Astrocyte (in vitro differentiated cells and primary cell): ENCODE measurements around the gene GLS. TPM values are rescaled to one million over a fixed set of nuclear protein-coding genes. Genes with fewer than 3 reads are reported as not detected.
A peak's percentile ranks its signal among the peaks of the same experiment; 100 is the strongest.

Experiments used
- DNase-seq: peaks from one replicate; pipeline ENCODE4 v3.0.0-alpha.2; 2010; ENCODE audit warnings: low read depth
- FAIRE-seq: peaks from 2 replicates; lab custom pipeline; 2011; peaks lifted over from hg19 to GRCh38; lab: Jason Lieb, UNC
- H2AFZ ChIP-seq: 2 replicates; pipeline ENCODE4 v1.6.0; 2012; ENCODE audit warnings: low read depth, low read length, inconsistent platforms
- H3K27ac ChIP-seq: 2 replicates; pipeline ENCODE4 v1.5.1; 2011; ENCODE audit warnings: low read depth, low read length, inconsistent platforms
- H3K27me3 ChIP-seq: 2 replicates; pipeline ENCODE4 v1.6.0; 2011; ENCODE audit warnings: low read length, inconsistent platforms; ENCODE audit not compliant: insufficient read depth
- H3K36me3 ChIP-seq: 2 replicates; pipeline ENCODE4 v1.5.1; 2011; ENCODE audit warnings: low read length, inconsistent platforms; ENCODE audit not compliant: insufficient read depth
- H3K4me1 ChIP-seq: 2 replicates; pipeline ENCODE4 v1.5.1; 2011; ENCODE audit warnings: low read length, inconsistent platforms; ENCODE audit not compliant: insufficient read depth
- H3K4me2 ChIP-seq: 2 replicates; pipeline ENCODE4 v1.6.0; 2012; ENCODE audit warnings: low read length, inconsistent platforms
- H3K4me3 ChIP-seq: 2 replicates; pipeline ENCODE4 v1.5.1; 2011; ENCODE audit warnings: low read depth, mild to moderate bottlenecking, low read length, inconsistent platforms; ENCODE audit not compliant: insufficient read depth
- H3K79me2 ChIP-seq: 2 replicates; pipeline ENCODE4 v1.6.0; 2012; ENCODE audit warnings: mild to moderate bottlenecking, low read length, inconsistent platforms; ENCODE audit not compliant: insufficient read depth
- H3K9ac ChIP-seq: 2 replicates; pipeline ENCODE4 v1.6.0; 2012; ENCODE audit warnings: mild to moderate bottlenecking, low read length, inconsistent platforms
- H3K9me3 ChIP-seq: 2 replicates; pipeline ENCODE4 v1.5.1; 2012; ENCODE audit warnings: low read depth, mild to moderate bottlenecking, low read length, inconsistent platforms; ENCODE audit not compliant: insufficient read depth
- H4K20me1 ChIP-seq: 2 replicates; pipeline ENCODE4 v1.6.0; 2012; ENCODE audit warnings: low read length, inconsistent platforms; ENCODE audit not compliant: insufficient read depth
- H3K27ac Mint-ChIP-seq: one replicate; pipeline ENCODE4 v1.8.0; 2021; ENCODE audit warnings: mild to moderate bottlenecking, mixed read lengths; ENCODE audit not compliant: unreplicated experiment
- H3K27me3 Mint-ChIP-seq: one replicate; pipeline ENCODE4 v1.8.0; 2021; ENCODE audit warnings: low read depth, mixed read lengths; ENCODE audit not compliant: unreplicated experiment
- H3K36me3 Mint-ChIP-seq: one replicate; pipeline ENCODE4 v1.8.0; 2021; ENCODE audit warnings: low read depth, mixed read lengths; ENCODE audit not compliant: unreplicated experiment
- H3K4me1 Mint-ChIP-seq: one replicate; pipeline ENCODE4 v1.8.0; 2021; ENCODE audit warnings: low read depth, mixed read lengths; ENCODE audit not compliant: unreplicated experiment
- H3K4me3 Mint-ChIP-seq: one replicate; pipeline ENCODE4 v1.8.0; 2021; ENCODE audit warnings: mild to moderate bottlenecking, moderate library complexity, mixed read lengths; ENCODE audit not compliant: unreplicated experiment
- H3K9me3 Mint-ChIP-seq: one replicate; pipeline ENCODE4 v1.8.0; 2021; ENCODE audit warnings: mild to moderate bottlenecking, mixed read lengths; ENCODE audit not compliant: unreplicated experiment
- CTCF ChIP-seq: IDR thresholded peaks from 2 replicates; pipeline ENCODE4 v1.5.1; 2011; ENCODE audit warnings: low read depth, mild to moderate bottlenecking, inconsistent platforms, low read length, moderate library complexity; ENCODE audit not compliant: insufficient read depth
- EZH2 ChIP-seq: IDR thresholded peaks from 2 replicates; pipeline ENCODE4 v1.6.1; 2012; ENCODE audit warnings: mild to moderate bottlenecking, low read length, inconsistent platforms; ENCODE audit not compliant: insufficient read depth
- total RNA-seq: library from RNA; stranded (reverse); gene quantifications from 2 replicates; pipeline ENCODE4 v1.2.1, GENCODE V29; 2021

The GLS gene
- total RNA-seq, 1 donor from 2014 or later = 189 TPM

DNA sequence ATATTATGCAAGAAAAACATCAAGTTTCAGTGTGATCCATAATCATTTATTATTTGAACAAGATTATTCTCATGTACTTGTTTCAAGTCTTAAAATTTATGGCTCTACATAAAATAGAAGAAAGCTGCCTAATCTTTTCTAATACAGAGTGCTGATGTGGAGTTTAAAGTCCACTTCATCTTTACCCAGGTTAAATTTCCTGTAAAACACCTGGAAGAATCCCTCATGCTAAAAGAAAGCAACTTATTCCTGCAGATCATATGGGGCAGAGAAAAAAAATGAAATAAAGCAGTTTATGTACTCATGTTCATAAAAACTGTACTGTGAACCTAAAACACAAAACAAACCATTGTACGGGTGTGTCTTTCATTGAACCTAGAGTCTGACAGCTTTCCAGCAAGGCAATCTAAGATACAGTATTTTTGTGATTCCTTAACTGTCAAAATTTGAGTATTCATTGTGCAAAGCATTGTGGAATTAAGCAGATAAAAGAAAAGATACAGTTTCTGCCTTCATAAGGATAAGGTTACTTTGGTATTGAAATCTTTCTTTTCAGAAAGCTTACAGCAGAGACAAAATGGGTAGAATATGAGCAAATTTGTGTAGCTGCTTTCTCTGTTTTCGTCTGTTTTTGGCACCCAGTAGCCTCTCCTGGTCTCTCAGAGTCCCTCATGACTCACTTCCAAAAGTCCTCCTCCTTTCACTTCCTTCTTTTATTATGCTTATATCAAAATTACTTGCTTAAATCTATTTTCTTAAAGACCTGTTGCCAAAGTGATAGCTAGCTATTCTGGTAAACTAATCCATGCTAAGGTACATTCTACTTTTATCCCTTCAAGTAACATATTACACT lies 26.9 kb upstream of the GLS start:
- DNase-seq = no peak
- H3K36me3 ChIP-seq = no peaks in the 10 kb centered on the region
- H3K27me3 ChIP-seq = no peaks in the 10 kb centered on the region
- no peak for FAIRE-seq
- H3K9me3 Mint-ChIP-seq = no peaks in the 10 kb centered on the region
- H3K4me3 Mint-ChIP-seq = no peak overlapping the region
- H3K27ac ChIP-seq = no peak overlapping the region
- no peaks in the 10 kb centered on the region for H3K27me3 Mint-ChIP-seq
- H3K4me3 ChIP-seq = no peak overlapping the region
- no peak for TF ChIP-seq EZH2
- TF ChIP-seq CTCF = no peak
- H3K9ac ChIP-seq = no peak overlapping the region
- H2AFZ ChIP-seq = no peak overlapping the region
- H3K4me2 ChIP-seq = no peak overlapping the region
- no peaks in the 10 kb centered on the region for H4K20me1 ChIP-seq
- H3K27ac Mint-ChIP-seq = no peak overlapping the region
- no peaks in the 10 kb centered on the region for H3K9me3 ChIP-seq
- no peaks in the 10 kb centered on the region for H3K36me3 Mint-ChIP-seq
- H3K79me2 ChIP-seq = no peaks in the 10 kb centered on the region
- peaks cover 11% of the 10 kb centered on the region for H3K4me1 ChIP-seq
- peaks cover 33% of the 10 kb centered on the region for H3K4me1 Mint-ChIP-seq

DNA sequence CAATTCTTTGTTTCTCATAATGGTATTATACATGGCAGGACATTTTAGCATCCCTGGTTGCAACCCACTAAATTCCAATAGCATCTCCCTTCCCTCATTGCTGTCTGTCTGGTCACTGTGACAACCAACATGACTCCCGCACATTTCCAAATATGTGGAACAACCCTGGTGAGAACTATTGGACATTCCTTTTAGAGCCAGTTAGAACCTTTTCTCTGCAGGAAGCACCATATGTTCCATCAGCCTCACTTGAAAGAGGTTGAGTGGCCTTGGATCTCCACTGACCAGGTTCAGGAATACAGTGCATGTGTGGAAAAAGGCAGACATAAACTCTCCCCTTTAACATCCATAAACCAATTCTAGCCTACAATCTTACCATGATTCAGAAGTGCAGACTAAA lies 25.9 kb upstream of the GLS start:
- Histone ChIP-seq H3K4me3 (no peak overlapping the region), H3K36me3 (no peaks in the 10 kb centered on the region), H3K4me2 (no peak overlapping the region), H2AFZ (no peak overlapping the region), H4K20me1 (no peaks in the 10 kb centered on the region), H3K27me3 (no peaks in the 10 kb centered on the region), H3K9ac (no peak overlapping the region), H3K27ac (no peak overlapping the region), H3K9me3 (no peaks in the 10 kb centered on the region), H3K4me1 (peaks cover 13% of the 10 kb centered on the region), H3K79me2 (no peaks in the 10 kb centered on the region)
- no peak for FAIRE-seq
- H3K36me3 Mint-ChIP-seq = no peaks in the 10 kb centered on the region
- H3K4me3 Mint-ChIP-seq = no peak overlapping the region
- no peaks in the 10 kb centered on the region for H3K27me3 Mint-ChIP-seq
- peak overlapping the region; percentile 69 for H3K27ac Mint-ChIP-seq
- no peak for DNase-seq
- no peaks in the 10 kb centered on the region for H3K9me3 Mint-ChIP-seq
- TF ChIP-seq EZH2 (no peak), CTCF (no peak)
- H3K4me1 Mint-ChIP-seq = peaks cover 38% of the 10 kb centered on the region

DNA sequence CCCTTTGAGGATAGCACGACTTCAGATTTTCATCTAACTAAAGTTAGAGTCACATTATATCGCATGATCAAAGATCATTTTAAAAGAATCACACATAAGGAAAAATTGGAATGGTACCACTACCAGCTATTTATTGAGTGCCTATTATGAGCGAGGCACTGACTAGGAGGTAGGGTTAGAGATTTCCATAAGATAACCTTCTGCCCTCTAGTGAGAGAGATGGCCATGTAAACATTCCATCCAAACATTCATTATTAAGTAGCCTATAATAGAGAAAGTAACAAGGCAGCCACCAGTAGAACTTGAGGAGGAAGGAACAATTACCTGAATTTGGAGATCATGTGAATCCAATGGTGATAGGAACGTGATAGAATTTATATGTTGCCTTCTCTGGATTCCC lies 25.4 kb upstream of the GLS start:
- Histone ChIP-seq H3K27me3 (no peaks in the 10 kb centered on the region), H4K20me1 (no peaks in the 10 kb centered on the region), H3K4me1 (peaks cover 15% of the 10 kb centered on the region), H3K36me3 (no peaks in the 10 kb centered on the region), H3K4me3 (no peak overlapping the region), H3K4me2 (no peak overlapping the region), H3K27ac (no peak overlapping the region), H3K9me3 (no peaks in the 10 kb centered on the region), H3K9ac (no peak overlapping the region), H3K79me2 (no peaks in the 10 kb centered on the region), H2AFZ (no peak overlapping the region)
- Mint-ChIP-seq H3K27me3 (no peaks in the 10 kb centered on the region), H3K4me1 (peaks cover 39% of the 10 kb centered on the region), H3K9me3 (no peaks in the 10 kb centered on the region), H3K27ac (no peak overlapping the region), H3K36me3 (no peaks in the 10 kb centered on the region), H3K4me3 (no peak overlapping the region)
- TF ChIP-seq CTCF (no peak), EZH2 (no peak)
- DNase-seq (no peak), FAIRE-seq (no peak)
